Measurements from ENCODE around the gene NUF2.

DNA sequence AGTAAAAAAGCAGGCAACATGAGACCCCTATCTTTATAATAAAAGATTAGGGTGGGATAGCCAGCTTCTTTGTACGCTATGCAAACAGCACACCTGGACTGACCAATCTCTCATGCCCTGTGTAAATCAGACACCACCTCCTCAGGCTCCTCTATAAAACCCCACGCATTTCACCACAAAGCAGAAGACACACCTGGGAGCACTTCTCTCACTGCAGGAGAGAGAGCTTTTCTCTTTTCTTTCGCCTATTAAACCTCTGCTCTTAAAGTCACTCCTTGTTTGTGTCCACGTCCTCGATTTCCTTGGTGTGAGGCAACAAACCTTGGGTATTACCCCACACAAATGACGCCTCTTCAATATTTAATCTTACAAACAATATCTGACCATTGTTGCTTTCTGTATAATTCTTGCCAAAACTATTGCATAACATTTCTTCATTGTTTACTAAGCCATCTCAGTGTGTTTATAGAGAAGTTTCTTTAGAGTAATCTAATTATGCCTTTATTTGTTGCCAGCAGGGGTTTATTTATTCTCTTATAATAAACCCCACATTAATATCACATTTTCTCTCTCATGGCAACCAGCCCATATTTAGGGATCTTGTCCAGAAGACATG, 31.6 kb upstream of the NUF2 start:
- TF ChIP-seq CTCF (IDR thresholded peaks at IDR 0.05): no peak
- TF ChIP-seq KDM1A (IDR thresholded peaks at IDR 0.05; ENCODE audit: low read depth): no peak
- no peak for TF ChIP-seq ELK1 (IDR thresholded peaks at IDR 0.05; ENCODE audit: low read depth, low read length)
- TF ChIP-seq ZSCAN20 (CRISPR knock-in tag; IDR thresholded peaks at IDR 0.05): no peak
- TF ChIP-seq TFCP2L1 (CRISPR knock-in tag; IDR thresholded peaks at IDR 0.05): no peak
- no peak for TF ChIP-seq REST (IDR thresholded peaks at IDR 0.05)
- TF ChIP-seq MAX (IDR thresholded peaks at IDR 0.05): no peak
- TF ChIP-seq HEYL (CRISPR knock-in tag; IDR thresholded peaks at IDR 0.05): no peak
- no peak for TF ChIP-seq POLR2A (IDR thresholded peaks at IDR 0.05; ENCODE audit: low read length)
- TF ChIP-seq PBX3 (IDR thresholded peaks at IDR 0.05): no peak
- TF ChIP-seq JUNB (IDR thresholded peaks at IDR 0.05): peak; percentile 24; the same call in 1 of the 2 replicates
- no peak for TF ChIP-seq RAD21 (conservative IDR thresholded peaks at IDR 0.05 in 1 of 2, IDR thresholded peaks at IDR 0.05 in 1 of 2)
- TF ChIP-seq MYC (IDR thresholded peaks at IDR 0.05; ENCODE audit: borderline replicate concordance, low read length): no peak
